Kidney glomerular epithelial cell (primary cell): ENCODE data around the gene FMN1.
A peak's percentile ranks its signal among the peaks of the same experiment; 100 is the strongest.

Experiments used
- DNase-seq: peaks from one replicate; lab custom pipeline; 2025; lab: John Stamatoyannopoulos, UW

The FMN1 gene

GRCh38 chr15:33119865-33120264 is 74.6 kb downstream of the FMN1 start:
- DNase-seq = no peak

GRCh38 chr15:33119273-33119672 is 75.2 kb downstream of the FMN1 start:
- DNase-seq = no peak

- no peak for DNase-seq
Measured at GRCh38 chr15:33116198-33116597, 78.3 kb downstream of the FMN1 start.

- no peak for DNase-seq
Measured at GRCh38 chr15:33115191-33115861, 79.2 kb downstream of the FMN1 start.

GRCh38 chr15:33114374-33114717 is 80.2 kb downstream of the FMN1 start:
- DNase-seq = no peak

- DNase-seq = no peak
Measured at GRCh38 chr15:33113666-33114373, 80.7 kb downstream of the FMN1 start.

- DNase-seq = no peak
Measured at GRCh38 chr15:33112541-33113105, 81.9 kb downstream of the FMN1 start.

GRCh38 chr15:33111041-33111451 is 83.5 kb downstream of the FMN1 start:
- DNase-seq = no peak

- no peak for DNase-seq
Measured at GRCh38 chr15:33109345-33109744, 85.2 kb downstream of the FMN1 start.

GRCh38 chr15:33108518-33108917 is 86.0 kb downstream of the FMN1 start:
- DNase-seq = no peak

GRCh38 chr15:33107950-33108349 is 86.6 kb downstream of the FMN1 start:
- no peak for DNase-seq

- peak; percentile 36 for DNase-seq
Measured at GRCh38 chr15:33104212-33104611, 90.3 kb downstream of the FMN1 start.

- no peak for DNase-seq
Measured at GRCh38 chr15:33101036-33101435, 93.5 kb downstream of the FMN1 start.

- no peak for DNase-seq
Measured at GRCh38 chr15:33100314-33100713, 94.2 kb downstream of the FMN1 start.

GRCh38 chr15:33099739-33100138 is 94.8 kb downstream of the FMN1 start:
- DNase-seq = no peak

- no peak for DNase-seq
Measured at GRCh38 chr15:33099213-33099612, 95.3 kb downstream of the FMN1 start.

GRCh38 chr15:33098094-33099058 is 96.1 kb downstream of the FMN1 start:
- DNase-seq = peak; percentile 86

- no peak for DNase-seq
Measured at GRCh38 chr15:33096134-33096533, 98.4 kb downstream of the FMN1 start.

GRCh38 chr15:33095641-33096040 is 98.9 kb downstream of the FMN1 start:
- DNase-seq = no peak

GRCh38 chr15:33094336-33094735 is 100.2 kb downstream of the FMN1 start:
- no peak for DNase-seq

- no peak for DNase-seq
Measured at GRCh38 chr15:33093222-33093621, 101.3 kb downstream of the FMN1 start.

- DNase-seq = no peak
Measured at GRCh38 chr15:33091983-33092693, 102.4 kb downstream of the FMN1 start.
